ENCODE measurements around the gene CDK14.

DNA sequence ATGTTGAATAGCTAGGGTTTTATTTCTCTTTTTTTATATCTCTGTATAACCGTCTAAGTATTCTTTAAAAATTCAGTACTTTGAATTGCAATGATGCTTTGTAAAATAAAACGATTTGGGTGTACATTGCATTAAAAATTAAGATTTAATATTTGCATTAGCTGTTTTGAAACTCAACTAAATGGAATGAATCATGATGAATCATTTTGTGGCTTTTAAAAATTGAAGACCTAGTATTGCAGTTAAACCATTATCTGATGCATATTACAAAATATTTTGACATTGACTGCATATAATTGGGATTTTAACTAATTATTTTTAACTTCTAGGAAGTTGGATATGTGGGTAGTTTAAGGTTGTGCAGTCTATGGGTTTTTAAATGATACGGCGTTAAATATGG is 314.0 kb downstream of the CDK14 start:
- TF ChIP-seq, protein P1, sequence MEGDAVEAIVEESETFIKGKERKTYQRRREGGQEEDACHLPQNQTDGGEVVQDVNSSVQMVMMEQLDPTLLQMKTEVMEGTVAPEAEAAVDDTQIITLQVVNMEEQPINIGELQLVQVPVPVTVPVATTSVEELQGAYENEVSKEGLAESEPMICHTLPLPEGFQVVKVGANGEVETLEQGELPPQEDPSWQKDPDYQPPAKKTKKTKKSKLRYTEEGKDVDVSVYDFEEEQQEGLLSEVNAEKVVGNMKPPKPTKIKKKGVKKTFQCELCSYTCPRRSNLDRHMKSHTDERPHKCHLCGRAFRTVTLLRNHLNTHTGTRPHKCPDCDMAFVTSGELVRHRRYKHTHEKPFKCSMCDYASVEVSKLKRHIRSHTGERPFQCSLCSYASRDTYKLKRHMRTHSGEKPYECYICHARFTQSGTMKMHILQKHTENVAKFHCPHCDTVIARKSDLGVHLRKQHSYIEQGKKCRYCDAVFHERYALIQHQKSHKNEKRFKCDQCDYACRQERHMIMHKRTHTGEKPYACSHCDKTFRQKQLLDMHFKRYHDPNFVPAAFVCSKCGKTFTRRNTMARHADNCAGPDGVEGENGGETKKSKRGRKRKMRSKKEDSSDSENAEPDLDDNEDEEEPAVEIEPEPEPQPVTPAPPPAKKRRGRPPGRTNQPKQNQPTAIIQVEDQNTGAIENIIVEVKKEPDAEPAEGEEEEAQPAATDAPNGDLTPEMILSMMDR (IDR thresholded peaks at IDR 0.05; ENCODE audit: poor library complexity, severe bottlenecking) = no peak
- no peak for TF ChIP-seq POLR2AphosphoS5 (IDR thresholded peaks at IDR 0.05)
- TF ChIP-seq, protein P2, sequence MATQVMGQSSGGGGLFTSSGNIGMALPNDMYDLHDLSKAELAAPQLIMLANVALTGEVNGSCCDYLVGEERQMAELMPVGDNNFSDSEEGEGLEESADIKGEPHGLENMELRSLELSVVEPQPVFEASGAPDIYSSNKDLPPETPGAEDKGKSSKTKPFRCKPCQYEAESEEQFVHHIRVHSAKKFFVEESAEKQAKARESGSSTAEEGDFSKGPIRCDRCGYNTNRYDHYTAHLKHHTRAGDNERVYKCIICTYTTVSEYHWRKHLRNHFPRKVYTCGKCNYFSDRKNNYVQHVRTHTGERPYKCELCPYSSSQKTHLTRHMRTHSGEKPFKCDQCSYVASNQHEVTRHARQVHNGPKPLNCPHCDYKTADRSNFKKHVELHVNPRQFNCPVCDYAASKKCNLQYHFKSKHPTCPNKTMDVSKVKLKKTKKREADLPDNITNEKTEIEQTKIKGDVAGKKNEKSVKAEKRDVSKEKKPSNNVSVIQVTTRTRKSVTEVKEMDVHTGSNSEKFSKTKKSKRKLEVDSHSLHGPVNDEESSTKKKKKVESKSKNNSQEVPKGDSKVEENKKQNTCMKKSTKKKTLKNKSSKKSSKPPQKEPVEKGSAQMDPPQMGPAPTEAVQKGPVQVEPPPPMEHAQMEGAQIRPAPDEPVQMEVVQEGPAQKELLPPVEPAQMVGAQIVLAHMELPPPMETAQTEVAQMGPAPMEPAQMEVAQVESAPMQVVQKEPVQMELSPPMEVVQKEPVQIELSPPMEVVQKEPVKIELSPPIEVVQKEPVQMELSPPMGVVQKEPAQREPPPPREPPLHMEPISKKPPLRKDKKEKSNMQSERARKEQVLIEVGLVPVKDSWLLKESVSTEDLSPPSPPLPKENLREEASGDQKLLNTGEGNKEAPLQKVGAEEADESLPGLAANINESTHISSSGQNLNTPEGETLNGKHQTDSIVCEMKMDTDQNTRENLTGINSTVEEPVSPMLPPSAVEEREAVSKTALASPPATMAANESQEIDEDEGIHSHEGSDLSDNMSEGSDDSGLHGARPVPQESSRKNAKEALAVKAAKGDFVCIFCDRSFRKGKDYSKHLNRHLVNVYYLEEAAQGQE (IDR thresholded peaks at IDR 0.05; ENCODE audit: borderline replicate concordance) = no peak
